HL-60 (cell line): ENCODE data around the gene PSMD14.

Source experiments
- CTCF ChIP-seq: IDR thresholded peaks from one replicate; pipeline ENCODE4 v1.5.1; 2011; ENCODE audit warnings: low read length, control low read depth, inconsistent platforms; ENCODE audit not compliant: insufficient read depth
- GABPA ChIP-seq: IDR thresholded peaks from 2 replicates; pipeline ENCODE4 v1.6.1; 2012; ENCODE audit warnings: low read depth
- POLR2AphosphoS5 ChIP-seq: IDR thresholded peaks from 2 replicates; pipeline ENCODE4 v1.6.1; 2012; ENCODE audit warnings: low read depth
- SPI1 ChIP-seq: IDR thresholded peaks from 2 replicates; pipeline ENCODE4 v1.6.1; 2012; ENCODE audit warnings: low read depth, mild to moderate bottlenecking, borderline replicate concordance
- TF ChIP-seq, protein P1 (sequence below): IDR thresholded peaks from 2 replicates; pipeline ENCODE4 v1.6.1; 2012; ENCODE audit warnings: low read depth; ENCODE audit not compliant: insufficient replicate concordance

- TF ChIP-seq SPI1, result no peak
- TF ChIP-seq CTCF, result no peak
- TF ChIP-seq POLR2AphosphoS5, result no peak
- TF ChIP-seq, protein P1, sequence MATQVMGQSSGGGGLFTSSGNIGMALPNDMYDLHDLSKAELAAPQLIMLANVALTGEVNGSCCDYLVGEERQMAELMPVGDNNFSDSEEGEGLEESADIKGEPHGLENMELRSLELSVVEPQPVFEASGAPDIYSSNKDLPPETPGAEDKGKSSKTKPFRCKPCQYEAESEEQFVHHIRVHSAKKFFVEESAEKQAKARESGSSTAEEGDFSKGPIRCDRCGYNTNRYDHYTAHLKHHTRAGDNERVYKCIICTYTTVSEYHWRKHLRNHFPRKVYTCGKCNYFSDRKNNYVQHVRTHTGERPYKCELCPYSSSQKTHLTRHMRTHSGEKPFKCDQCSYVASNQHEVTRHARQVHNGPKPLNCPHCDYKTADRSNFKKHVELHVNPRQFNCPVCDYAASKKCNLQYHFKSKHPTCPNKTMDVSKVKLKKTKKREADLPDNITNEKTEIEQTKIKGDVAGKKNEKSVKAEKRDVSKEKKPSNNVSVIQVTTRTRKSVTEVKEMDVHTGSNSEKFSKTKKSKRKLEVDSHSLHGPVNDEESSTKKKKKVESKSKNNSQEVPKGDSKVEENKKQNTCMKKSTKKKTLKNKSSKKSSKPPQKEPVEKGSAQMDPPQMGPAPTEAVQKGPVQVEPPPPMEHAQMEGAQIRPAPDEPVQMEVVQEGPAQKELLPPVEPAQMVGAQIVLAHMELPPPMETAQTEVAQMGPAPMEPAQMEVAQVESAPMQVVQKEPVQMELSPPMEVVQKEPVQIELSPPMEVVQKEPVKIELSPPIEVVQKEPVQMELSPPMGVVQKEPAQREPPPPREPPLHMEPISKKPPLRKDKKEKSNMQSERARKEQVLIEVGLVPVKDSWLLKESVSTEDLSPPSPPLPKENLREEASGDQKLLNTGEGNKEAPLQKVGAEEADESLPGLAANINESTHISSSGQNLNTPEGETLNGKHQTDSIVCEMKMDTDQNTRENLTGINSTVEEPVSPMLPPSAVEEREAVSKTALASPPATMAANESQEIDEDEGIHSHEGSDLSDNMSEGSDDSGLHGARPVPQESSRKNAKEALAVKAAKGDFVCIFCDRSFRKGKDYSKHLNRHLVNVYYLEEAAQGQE, result no peak
- no peak for TF ChIP-seq GABPA
Measured at GRCh38 chr2:161351678-161352077, 43.5 kb downstream of the PSMD14 start.
